ENCODE measurements around the gene PARP15.
"Not testable (repeated sequence)": the region's sequence is repeated elsewhere in the genome, so short reads cannot be mapped to it uniquely, and the experiment has no call there.

PARP15 gene

DNA sequence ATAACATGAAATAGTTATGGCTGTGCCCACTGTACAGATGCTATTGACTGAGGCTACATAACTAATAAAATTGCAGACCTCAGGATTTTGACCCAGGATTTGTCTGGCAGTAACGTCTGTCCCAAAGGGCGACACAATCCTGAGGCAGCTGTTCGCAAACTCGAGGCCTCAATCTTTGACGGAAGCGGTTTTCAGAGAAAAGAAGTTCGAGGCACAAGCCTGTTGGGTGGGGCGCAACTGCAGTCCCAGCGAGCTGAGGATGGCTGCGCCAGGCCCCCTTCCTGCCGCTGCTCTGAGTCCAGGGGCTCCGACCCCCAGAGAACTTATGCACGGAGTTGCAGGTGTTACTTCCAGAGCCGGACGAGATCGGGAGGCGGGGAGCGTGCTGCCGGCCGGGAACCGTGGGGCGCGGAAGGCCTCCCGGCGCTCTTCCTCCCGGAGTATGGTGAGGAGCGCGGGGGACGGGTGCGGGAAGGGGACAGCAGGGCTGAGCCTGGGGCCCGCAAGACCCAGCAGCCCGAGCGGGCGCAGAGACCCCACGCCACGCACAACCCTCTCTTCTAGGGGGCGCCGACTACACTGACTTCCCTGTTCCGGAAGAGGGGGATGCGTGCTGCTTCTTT is at the start of gene PARP15:
TSS of gene PARP15 (plus strand) at position 242 of the 623 bp plus-strand sequence. CDS start at position 260, 18 bp downstream.
- peak; percentile 61 for DNase-seq

GRCh38 chr3:122530164-122530563 is 47.3 kb upstream of the PARP15 start:
- no peak for DNase-seq

DNA sequence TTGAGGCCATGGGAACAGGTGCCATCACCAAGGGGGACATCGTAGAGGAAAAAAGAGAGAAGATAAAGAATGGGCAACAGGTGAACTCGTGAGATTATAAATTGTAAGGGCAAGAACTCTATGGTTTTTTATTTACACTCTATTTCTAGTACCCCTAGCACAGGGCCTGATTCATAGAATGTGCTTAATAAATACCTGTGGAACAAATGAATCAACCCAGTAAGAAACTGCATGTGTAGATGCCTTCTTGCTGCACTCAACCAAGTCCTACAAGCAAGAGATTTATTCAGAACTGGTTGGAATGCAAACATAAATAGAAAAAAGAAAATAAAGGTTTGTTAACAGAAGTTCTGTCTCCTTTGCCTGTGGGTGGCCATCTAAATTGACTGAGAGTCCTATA is 44.0 kb upstream of the PARP15 start:
- DNase-seq: peak; percentile 14

DNA sequence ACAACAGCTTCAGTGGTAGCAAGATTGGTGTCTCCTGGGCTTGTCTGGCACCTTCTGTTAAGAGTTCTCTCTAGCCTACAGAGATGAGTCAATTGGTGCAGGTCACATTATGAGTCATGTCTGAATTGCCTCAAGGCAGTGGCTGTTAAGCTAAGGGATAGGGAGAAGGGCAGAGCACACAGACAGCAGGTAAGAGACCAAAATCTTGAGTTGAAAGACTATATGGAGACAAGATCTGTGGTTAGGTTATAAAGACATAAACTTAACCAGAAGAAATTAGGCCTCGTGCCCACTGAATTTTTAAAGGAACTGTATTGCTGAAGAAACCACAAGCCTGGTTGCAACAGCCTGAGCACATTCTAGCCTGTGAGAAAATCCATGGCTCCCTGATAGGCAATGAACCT is 43.5 kb upstream of the PARP15 start:
- DNase-seq: peak; percentile 94

DNA sequence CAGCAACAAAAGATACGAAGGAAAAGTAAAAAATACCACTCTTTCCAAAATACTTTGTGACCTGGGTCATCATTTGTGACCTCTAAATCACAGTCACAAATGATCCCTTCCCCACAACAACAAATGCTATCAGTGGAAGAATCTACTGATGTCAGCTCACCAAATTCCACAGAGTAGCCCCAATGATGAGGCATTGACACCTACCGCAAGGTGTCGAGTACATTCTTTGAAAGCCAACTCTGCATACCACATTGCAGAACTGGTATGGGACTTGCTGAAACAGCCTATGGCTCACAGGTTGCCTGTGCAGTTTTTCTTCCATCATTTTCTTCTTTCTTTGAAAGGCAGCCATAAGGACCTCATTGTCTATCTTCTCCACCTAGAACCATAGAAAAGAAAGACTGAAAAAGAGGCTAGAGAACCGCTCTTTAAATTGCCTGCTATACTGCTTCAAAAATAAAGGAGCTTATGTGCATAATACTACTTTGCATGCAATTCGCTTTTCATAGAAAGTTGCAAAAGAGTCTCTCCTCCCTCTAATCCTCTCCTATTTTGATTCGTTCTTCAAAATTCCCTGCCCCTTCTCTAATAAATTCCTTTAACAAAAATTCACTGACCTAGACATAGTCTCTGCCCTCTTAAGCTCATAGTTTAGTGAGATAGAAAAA is 41.4 kb upstream of the PARP15 start:
- no peak for DNase-seq

- DNase-seq: no peak
Observed at GRCh38 chr3:122536632-122537001, 40.8 kb upstream of the PARP15 start.

GRCh38 chr3:122538956-122539490 is 38.4 kb upstream of the PARP15 start:
- no peak for DNase-seq

GRCh38 chr3:122546151-122546550 is 31.3 kb upstream of the PARP15 start:
- DNase-seq: no peak

DNA sequence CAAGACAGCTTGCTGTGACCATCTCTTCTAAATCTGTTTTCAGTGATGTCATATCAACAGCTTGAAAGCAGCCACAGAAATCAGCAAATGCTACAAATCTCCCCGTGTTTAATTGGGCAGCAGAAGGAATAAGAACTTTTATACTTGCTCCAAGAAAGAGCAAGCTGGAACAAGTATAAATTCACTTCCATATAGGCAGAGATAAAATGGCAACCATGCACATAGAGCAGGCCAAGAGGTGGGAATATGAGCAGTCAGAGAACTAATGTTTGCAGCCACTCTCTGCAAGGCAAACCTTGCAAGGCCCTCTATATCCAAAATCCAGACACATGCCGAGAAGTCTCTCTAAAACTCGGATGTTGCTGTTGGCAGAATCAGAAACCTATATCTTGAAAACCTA is 29.4 kb upstream of the PARP15 start:
- DNase-seq: no peak

GRCh38 chr3:122548619-122549018 is 28.8 kb upstream of the PARP15 start:
- no peak for DNase-seq

- no peak for DNase-seq
Observed at GRCh38 chr3:122553171-122553570, 24.3 kb upstream of the PARP15 start.

DNA sequence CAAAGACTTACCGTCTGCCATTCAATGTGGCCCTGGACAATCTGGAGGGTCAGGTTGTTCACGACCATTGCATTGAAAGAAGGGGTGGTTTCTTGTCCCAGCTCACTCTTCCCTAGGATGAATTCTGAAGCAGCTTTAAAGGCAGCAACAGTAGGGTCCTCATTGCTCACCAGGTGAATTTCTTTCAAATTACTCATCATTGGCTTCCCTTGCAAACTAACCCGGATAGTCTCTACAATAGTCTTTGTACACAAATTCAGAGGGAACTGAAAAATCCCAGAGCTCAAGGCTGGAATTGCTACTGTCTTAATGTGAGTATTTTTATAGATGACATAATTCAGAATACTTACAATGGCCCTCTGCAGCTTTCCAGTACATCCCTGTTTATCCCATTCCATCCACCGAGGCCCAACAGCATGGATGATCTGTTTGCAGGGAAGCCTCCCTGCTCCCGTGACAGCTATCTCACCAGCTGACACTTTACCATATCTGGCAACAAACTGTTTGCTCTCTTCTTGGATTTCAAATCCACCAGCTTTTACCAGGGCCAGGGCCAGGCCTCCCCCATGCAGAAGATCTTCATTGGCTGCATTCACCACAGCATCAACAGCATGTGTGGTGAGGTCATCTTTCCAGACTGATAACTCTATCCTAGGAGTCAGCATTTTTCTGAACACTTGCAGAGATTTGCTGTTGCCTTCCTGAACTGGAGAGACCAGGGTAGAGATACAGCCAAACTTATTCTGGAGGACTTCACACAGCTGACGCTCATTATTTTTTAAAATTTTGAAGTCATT is 22.0 kb upstream of the PARP15 start:
- DNase-seq: no peak

DNA sequence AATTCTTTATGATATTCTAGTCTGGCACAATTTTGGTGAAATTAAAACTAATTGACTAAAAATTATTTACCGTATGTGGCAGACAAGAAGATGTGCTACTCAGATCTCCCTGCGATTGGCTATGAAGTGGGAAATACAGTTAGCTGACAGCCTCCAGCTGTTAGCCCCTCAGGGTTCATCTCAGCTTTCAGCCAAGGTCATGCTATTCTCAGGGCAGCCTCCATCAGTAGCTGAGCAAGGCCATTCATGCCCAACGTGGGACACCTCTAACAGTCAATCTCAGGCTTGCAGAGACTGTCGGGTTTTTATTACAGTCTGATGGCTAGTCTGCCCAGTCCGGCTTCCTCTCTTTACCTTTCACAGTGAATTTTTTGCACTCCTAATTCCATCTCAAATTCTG is 20.1 kb upstream of the PARP15 start:
- no peak for DNase-seq

GRCh38 chr3:122558605-122559004 is 18.8 kb upstream of the PARP15 start:
- no peak for DNase-seq

DNA sequence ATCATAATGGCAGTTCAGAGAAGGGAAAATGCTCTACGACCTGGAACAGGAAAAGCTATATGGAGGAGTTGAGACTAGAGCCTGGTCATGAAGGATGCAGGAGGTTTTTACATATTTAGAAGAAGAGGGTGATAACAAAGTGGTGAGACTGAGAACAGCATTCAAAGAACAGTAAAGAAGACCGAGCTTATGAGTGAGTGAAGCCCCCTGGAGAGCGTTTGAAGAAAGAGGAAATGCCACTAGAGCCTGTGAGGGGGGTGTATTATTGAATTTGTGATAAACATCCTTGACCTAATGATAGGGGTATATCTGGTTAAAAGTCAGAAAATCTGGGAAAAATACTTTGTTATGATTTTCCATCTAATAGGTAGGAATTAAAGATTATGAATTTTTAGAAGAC is 17.5 kb upstream of the PARP15 start:
- DNase-seq: no peak

GRCh38 chr3:122560680-122561079 is 16.8 kb upstream of the PARP15 start:
- DNase-seq: peak; percentile 76

DNA sequence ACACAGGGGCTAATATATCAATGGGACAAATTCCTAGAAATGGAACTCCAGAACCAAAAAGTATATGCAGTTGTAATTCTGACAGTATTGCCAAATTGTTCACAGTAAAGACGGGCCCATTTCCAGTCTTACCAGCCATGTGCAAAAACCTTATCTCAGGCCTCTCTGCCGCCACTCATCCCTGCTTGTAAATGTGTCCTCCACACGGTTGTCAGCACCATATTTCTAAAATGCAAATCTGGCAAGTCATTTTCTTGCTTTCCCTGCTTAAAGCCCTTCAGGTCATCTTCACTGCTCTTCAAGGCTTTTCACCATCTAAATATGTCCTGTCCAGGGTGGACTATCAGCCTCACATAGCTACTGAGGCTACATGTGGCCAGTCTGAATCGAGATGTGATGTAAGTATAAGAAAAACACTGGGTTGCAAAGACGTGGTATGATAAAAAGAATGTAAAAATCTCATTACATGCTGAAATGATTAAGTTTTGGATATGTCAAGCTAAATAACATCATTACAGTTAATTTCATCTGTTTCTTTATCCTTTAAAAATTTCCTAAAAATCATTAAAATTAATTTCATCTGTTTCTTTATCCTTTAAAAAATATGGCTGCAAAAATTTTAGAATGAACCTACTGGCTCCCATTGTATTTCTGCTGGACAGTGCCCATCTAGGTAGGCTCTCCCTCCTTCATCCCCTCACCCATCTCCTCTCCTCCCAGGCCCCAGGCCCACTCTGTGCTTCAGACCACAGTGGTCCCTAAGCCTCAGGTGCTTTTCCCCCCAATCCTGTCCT is 14.3 kb upstream of the PARP15 start:
- no peak for DNase-seq

DNA sequence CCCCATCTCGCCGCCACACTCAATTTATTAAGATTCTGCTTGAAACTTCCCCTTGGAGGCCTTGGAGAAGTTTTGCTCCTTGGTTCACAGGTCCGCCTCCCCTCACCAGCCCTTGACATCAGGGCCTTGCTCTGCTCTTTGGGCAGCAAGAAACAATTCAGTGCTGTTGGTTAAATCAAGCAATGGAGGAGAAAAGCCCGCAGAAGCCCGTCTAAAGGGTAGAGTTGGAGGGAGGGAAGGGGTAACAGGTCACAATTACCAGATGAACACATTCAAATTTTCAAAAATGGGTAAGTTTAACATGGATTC is 13.8 kb upstream of the PARP15 start:
- DNase-seq: peak; percentile 24

- DNase-seq: peak; percentile 83
Observed at GRCh38 chr3:122564155-122564912, 13.1 kb upstream of the PARP15 start, which contains the start of the genes DTX3L and PARP9. TSS of gene DTX3L (plus strand) at chr3:122564338. CDS start at chr3:122564427, 89 bp downstream. TSS of gene PARP9 (minus strand) at chr3:122564300. CDS start at chr3:122559620, 4,680 bp downstream.

- not testable (repeated sequence) for DNase-seq
Observed at GRCh38 chr3:122568131-122568530, 9.3 kb upstream of the PARP15 start.

- no peak for DNase-seq
Observed at GRCh38 chr3:122568755-122569154, 8.7 kb upstream of the PARP15 start.

- peak; percentile 57 for DNase-seq
Observed at GRCh38 chr3:122572940-122573412, 4.5 kb upstream of the PARP15 start.
